Measurements from ENCODE around the gene RYR1. TPM values are rescaled to one million over a fixed set of nuclear protein-coding genes. Genes with fewer than 3 reads are reported as not detected.
A peak's percentile ranks its signal among the peaks of the same experiment; 100 is the strongest.
"Not testable (repeated sequence)": the region's sequence is repeated elsewhere in the genome, so short reads cannot be mapped to it uniquely, and the experiment has no call there.

RYR1 gene
- total RNA-seq, 6 experiments from 2014 or later, result 0.12 to 1.1 (median 0.49) TPM

DNA sequence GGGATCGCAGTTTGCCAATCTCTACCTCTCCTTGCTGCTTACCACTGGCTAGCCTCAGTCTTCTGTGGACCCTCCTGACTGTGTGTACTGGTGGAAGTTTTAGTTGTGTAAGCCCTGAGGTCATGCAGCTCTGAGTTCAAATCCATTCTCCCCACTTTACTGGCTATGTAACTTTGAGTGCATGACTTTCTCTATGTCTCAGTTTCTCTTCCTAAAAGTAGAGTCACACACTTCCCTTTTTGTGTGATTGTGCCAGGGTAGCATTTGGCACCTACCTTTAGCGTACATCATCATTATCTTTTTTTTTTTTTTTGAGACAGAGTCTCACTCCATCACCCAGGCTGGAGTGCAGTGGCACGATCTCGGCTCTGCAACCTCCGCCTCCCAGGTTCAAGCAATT lies 113.9 kb downstream of the RYR1 start:
- Histone ChIP-seq H3K4me3 (no peak overlapping the region), H3K36me3 (no peaks in the 10 kb centered on the region), H3K27me3 (no peaks in the 10 kb centered on the region), H3K27ac (no peak overlapping the region), H3K9me3 (no peaks in the 10 kb centered on the region), H3K4me1 (no peaks in the 10 kb centered on the region)
- DNase-seq, result no peak
- TF ChIP-seq POLR2A (IDR thresholded peaks at IDR 0.05), result no peak
- TF ChIP-seq, protein P1, sequence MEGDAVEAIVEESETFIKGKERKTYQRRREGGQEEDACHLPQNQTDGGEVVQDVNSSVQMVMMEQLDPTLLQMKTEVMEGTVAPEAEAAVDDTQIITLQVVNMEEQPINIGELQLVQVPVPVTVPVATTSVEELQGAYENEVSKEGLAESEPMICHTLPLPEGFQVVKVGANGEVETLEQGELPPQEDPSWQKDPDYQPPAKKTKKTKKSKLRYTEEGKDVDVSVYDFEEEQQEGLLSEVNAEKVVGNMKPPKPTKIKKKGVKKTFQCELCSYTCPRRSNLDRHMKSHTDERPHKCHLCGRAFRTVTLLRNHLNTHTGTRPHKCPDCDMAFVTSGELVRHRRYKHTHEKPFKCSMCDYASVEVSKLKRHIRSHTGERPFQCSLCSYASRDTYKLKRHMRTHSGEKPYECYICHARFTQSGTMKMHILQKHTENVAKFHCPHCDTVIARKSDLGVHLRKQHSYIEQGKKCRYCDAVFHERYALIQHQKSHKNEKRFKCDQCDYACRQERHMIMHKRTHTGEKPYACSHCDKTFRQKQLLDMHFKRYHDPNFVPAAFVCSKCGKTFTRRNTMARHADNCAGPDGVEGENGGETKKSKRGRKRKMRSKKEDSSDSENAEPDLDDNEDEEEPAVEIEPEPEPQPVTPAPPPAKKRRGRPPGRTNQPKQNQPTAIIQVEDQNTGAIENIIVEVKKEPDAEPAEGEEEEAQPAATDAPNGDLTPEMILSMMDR (IDR thresholded peaks at IDR 0.05), result no peak
- WGBS (ENCODE audit: insufficient coverage, low coverage, low lambda C conversion rate, missing lambda C conversion rate), result 83% methylated on average over 4 of the region's 5 CpGs
- intact Hi-C loops (cut with DNase I), result no loop called here
- peak in 1 of 4 donors; percentile 7 for ATAC-seq

DNA sequence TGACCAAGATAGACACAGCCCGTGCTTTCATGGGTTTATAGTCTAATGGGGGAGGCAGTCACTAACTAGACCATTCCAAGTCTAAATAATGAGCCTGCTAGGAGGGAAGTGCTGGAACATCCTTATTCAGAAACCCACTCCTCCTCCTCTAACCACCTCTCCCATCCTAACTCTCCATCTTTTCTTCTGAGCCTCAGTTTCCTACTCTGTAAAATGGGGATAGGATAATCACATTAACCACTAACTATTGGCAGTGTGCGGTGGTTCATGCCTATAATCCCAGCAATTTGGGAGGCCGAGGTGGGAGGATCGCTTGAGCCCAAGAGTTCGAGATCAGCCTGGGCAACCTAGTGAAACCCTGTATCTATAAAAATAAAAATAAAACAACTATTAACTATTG lies 115.6 kb downstream of the RYR1 start:
- ATAC-seq (no peak), DNase-seq (no peak)
- no peak overlapping the region for H3K27ac ChIP-seq
- no peaks in the 10 kb centered on the region for H3K4me1 ChIP-seq
- no peaks in the 10 kb centered on the region for H3K36me3 ChIP-seq
- H3K27me3 ChIP-seq, result no peaks in the 10 kb centered on the region
- intact Hi-C loops (cut with DNase I), result no loop called here
- H3K4me3 ChIP-seq, result no peak overlapping the region
- H3K9me3 ChIP-seq, result no peaks in the 10 kb centered on the region
- 71% methylated on average over 4 of the region's 5 CpGs for WGBS (ENCODE audit: insufficient coverage, low coverage, low lambda C conversion rate, missing lambda C conversion rate)
- TF ChIP-seq, protein P1 (IDR thresholded peaks at IDR 0.05), result no peak
- no peak for TF ChIP-seq POLR2A (IDR thresholded peaks at IDR 0.05)

DNA sequence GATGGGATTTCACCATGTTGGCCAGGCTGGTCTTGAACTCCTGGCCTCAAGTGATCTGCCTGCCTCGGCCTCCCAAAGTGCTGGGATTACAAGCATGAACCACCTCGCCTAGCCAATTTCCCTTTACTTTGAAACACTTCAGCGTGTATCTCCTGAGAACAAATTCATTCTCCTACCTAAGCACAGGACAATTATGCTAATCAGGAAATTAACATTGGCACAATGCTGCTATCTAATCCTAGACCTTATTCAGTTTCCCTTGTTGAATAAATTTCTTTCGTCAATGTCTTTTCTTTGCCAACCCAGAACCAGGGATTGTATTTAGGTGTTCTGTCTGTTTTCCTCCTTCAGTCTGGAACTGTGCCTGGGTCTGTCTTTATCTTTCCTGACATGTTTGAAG lies 116.5 kb downstream of the RYR1 start:
- no peaks in the 10 kb centered on the region for H3K27me3 ChIP-seq
- H3K27ac ChIP-seq, result no peak overlapping the region
- H3K9me3 ChIP-seq, result no peaks in the 10 kb centered on the region
- TF ChIP-seq POLR2A (IDR thresholded peaks at IDR 0.05), result no peak
- TF ChIP-seq, protein P1 (IDR thresholded peaks at IDR 0.05), result no peak
- no peak for ATAC-seq
- H3K36me3 ChIP-seq, result no peaks in the 10 kb centered on the region
- H3K4me3 ChIP-seq, result no peak overlapping the region
- no peaks in the 10 kb centered on the region for H3K4me1 ChIP-seq
- no peak for DNase-seq
- 64% methylated on average over 4 of the region's 4 CpGs for WGBS (ENCODE audit: insufficient coverage, low coverage, low lambda C conversion rate, missing lambda C conversion rate)
- intact Hi-C loops (cut with DNase I), result no loop called here

DNA sequence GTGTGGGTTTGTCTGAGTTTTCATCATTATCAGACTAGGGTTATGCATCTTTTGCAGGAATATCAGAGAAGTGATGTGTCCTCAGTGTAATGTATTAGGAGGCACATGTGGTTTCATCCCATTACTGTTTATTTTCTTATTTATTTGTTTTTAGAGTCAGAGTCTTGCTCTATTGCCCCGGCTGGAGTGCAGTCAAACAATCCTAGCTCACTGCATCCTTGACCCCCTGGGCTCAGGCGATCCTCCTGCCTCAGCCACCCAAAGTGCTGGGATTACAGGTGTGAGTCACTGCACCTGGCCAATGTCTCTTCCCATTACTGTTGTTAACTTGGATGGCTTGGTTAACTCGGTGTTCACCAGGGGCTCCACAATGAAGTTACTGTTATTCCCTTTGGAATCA lies 116.9 kb downstream of the RYR1 start:
- no peaks in the 10 kb centered on the region for H3K9me3 ChIP-seq
- no peak overlapping the region for H3K27ac ChIP-seq
- DNase-seq, result no peak
- no peaks in the 10 kb centered on the region for H3K36me3 ChIP-seq
- 53% methylated on average over 3 of the region's 3 CpGs for WGBS (ENCODE audit: insufficient coverage, low coverage, low lambda C conversion rate, missing lambda C conversion rate)
- intact Hi-C loops (cut with DNase I), result no loop called here
- ATAC-seq, result no peak
- TF ChIP-seq, protein P1 (IDR thresholded peaks at IDR 0.05), result no peak
- no peak for TF ChIP-seq POLR2A (IDR thresholded peaks at IDR 0.05)
- H3K4me1 ChIP-seq, result no peaks in the 10 kb centered on the region
- H3K4me3 ChIP-seq, result no peak overlapping the region
- H3K27me3 ChIP-seq, result no peaks in the 10 kb centered on the region

DNA sequence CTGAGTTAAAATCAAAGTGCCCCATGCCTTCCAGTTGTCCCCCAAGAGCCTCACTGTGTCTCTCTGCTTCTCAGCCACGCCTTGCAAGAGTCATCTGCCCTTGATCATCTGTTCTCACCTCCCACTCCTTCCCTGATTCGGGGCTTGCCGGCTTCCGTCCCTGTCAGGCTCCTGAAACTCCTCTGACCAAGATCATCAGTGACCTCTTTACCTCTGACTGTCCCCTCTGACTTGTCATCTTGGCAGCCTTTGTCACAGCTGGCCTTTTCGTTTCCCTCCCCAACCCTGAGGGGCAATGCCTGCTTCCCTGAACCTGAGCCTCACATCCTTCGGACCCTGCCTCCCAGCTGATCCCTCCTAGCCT lies 117.9 kb downstream of the RYR1 start:
- WGBS (ENCODE audit: insufficient coverage, low coverage, low lambda C conversion rate, missing lambda C conversion rate), result 42% methylated on average over 5 of the region's 6 CpGs
- intact Hi-C loops (cut with DNase I), result no loop called here
- DNase-seq (no peak), ATAC-seq (no peak)
- H3K36me3 ChIP-seq, result no peaks in the 10 kb centered on the region
- no peak for TF ChIP-seq POLR2A (IDR thresholded peaks at IDR 0.05)
- TF ChIP-seq, protein P1 (IDR thresholded peaks at IDR 0.05), result no peak
- H3K4me3 ChIP-seq, result no peak overlapping the region
- H3K9me3 ChIP-seq, result no peaks in the 10 kb centered on the region
- H3K27ac ChIP-seq, result no peak overlapping the region
- H3K4me1 ChIP-seq, result no peaks in the 10 kb centered on the region
- H3K27me3 ChIP-seq, result no peaks in the 10 kb centered on the region

DNA sequence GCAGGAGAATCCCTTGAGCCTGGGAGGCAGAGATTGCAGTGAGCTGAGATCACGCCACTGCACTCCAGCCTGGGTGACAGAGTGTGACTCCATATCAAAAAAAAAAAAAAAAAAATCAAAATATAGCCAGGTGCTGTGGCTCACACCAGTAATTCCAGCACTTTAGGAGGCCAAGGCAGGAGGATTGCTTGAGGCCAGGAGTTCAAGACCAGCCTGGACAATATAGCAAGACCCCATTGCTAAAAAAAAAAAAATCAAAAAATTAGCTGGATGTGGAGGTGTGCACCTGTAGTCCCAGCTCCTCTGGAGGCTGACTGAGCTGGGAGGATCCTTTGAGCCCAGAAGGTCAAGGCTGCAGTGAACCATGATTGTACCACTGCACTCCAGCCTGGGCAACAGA lies 119.7 kb downstream of the RYR1 start:
- no CpG with 5 or more reads among the region's 1 CpG for WGBS (ENCODE audit: insufficient coverage, low coverage, low lambda C conversion rate, missing lambda C conversion rate)
- DNase-seq; ATAC-seq; H3K9me3 ChIP-seq; H3K27ac ChIP-seq; H3K36me3 ChIP-seq; H3K4me3 ChIP-seq; H3K27me3 ChIP-seq; H3K4me1 ChIP-seq; intact Hi-C loops (cut with DNase I): not testable (repeated sequence)

All from right lobe of liver (tissue), 6 donors.